HAP-1 (cell line): Measurements from ENCODE around the gene NT5DC1.

Source experiments
- DNase-seq, 2 experiments: peaks; one replicate each; pipeline ENCODE4 v3.0.0-alpha.2; 2016 to 2020; ENCODE audit warnings: low spot score in 2 of 2
- H3K27me3 ChIP-seq: fragments of 250-450 bp; sonication (Bioruptor Pico); 2 replicates; pipeline ENCODE4 v1.5.1; 2020; ENCODE audit warnings: low read depth, mild to moderate bottlenecking, moderate library complexity
- H3K36me3 ChIP-seq: fragments of 250-450 bp; sonication (Bioruptor Pico); replicated peaks from 2 replicates; pipeline ENCODE4 v1.5.1; 2020; ENCODE audit warnings: mild to moderate bottlenecking
- H3K4me1 ChIP-seq: fragments of 250-450 bp; sonication (Bioruptor Pico); 2 replicates; pipeline ENCODE4 v1.5.1; 2020; ENCODE audit warnings: mild to moderate bottlenecking
- H3K4me3 ChIP-seq: fragments of 250-450 bp; sonication (Bioruptor Pico); 2 replicates; pipeline ENCODE4 v1.5.1; 2020; ENCODE audit warnings: mild to moderate bottlenecking, moderate library complexity
- H3K9me3 ChIP-seq: fragments of 250-450 bp; sonication (Bioruptor Pico); 2 replicates; pipeline ENCODE4 v1.5.1; 2020; ENCODE audit warnings: mild to moderate bottlenecking, moderate library complexity
- in situ Hi-C: fragments of 300-500 bp; cut with MboI; formaldehyde crosslinking; loops from 3 replicates; pipeline ENCODE4 v1.14.3; 2020; ENCODE audit warnings: low sequenced_read_pairs, inconsistent platforms, mixed read lengths

Gene NT5DC1

GRCh38 chr6:116100419-116101301 is at the start of gene NT5DC1:
Gene NT5DC1 (plus strand): TSS chr6:116100853. CDS start chr6:116100931, 78 bp downstream.
- H3K4me1 ChIP-seq = peaks cover 13% of the 10 kb centered on the region
- H3K4me3 ChIP-seq = peak within 1 kb of the TSS; percentile 82
- in situ Hi-C loops = no loop called here

GRCh38 chr6:116051244-116051643 is 49.4 kb upstream of the NT5DC1 start:
- no peak overlapping the region for H3K4me3 ChIP-seq
- no peaks in the 10 kb centered on the region for H3K4me1 ChIP-seq
- 0 out of 2 replicates have a peak, but pooled peaks cover under 1% of the 10 kb centered on the region for H3K9me3 ChIP-seq
- no peak for DNase-seq
- peaks cover 3% of the 10 kb centered on the region; the same call in 1 of the 2 replicates for H3K27me3 ChIP-seq
- in situ Hi-C loops = no loop called here
- H3K36me3 ChIP-seq = no peaks in the 10 kb centered on the region

More at GRCh38 chr6:116100419-116101301, at the start of gene NT5DC1:
- Histone ChIP-seq H3K9me3 (no peaks in the 10 kb centered on the region), H3K36me3 (no peaks in the 10 kb centered on the region; the same call in 1 of the 2 replicates), H3K27me3 (no peaks in the 10 kb centered on the region)
- peak; percentile 82 to 88 for DNase-seq

- Histone ChIP-seq H3K27me3 (peaks cover 3% of the 10 kb centered on the region; the same call in 1 of the 2 replicates), H3K9me3 (no peaks in the 10 kb centered on the region), H3K36me3 (no peaks in the 10 kb centered on the region), H3K4me3 (no peak overlapping the region), H3K4me1 (no peaks in the 10 kb centered on the region)
- DNase-seq = no peak
- in situ Hi-C loops = no loop called here
These were observed 45.1 kb upstream of the NT5DC1 start for GRCh38 chr6:116055513-116055912.

- peaks cover 3% of the 10 kb centered on the region; the same call in 1 of the 2 replicates for H3K27me3 ChIP-seq
- no peak for DNase-seq
- H3K4me1 ChIP-seq = no peaks in the 10 kb centered on the region
- H3K9me3 ChIP-seq = no peaks in the 10 kb centered on the region
- in situ Hi-C loops = no loop called here
- no peak overlapping the region for H3K4me3 ChIP-seq
- no peaks in the 10 kb centered on the region for H3K36me3 ChIP-seq
These were observed 42.9 kb upstream of the NT5DC1 start for GRCh38 chr6:116057766-116058165.

- no peaks in the 10 kb centered on the region for H3K27me3 ChIP-seq
- DNase-seq = no peak
- H3K4me1 ChIP-seq = no peaks in the 10 kb centered on the region
- H3K36me3 ChIP-seq = no peaks in the 10 kb centered on the region
- H3K9me3 ChIP-seq = no peaks in the 10 kb centered on the region
- H3K4me3 ChIP-seq = no peak overlapping the region
- in situ Hi-C loops = no loop called here
These were observed 40.7 kb upstream of the NT5DC1 start for GRCh38 chr6:116059713-116060571.

GRCh38 chr6:116060572-116061283 is 39.9 kb upstream of the NT5DC1 start, which contains the start of gene FRK:
Gene FRK (minus strand): TSS chr6:116060891. CDS start chr6:116060311, 580 bp downstream.
- no peaks in the 10 kb centered on the region for H3K4me1 ChIP-seq
- no peak within 1 kb of the TSS for H3K4me3 ChIP-seq
- H3K36me3 ChIP-seq = no peaks in the 10 kb centered on the region
- DNase-seq = no peak
- H3K27me3 ChIP-seq = no peaks in the 10 kb centered on the region
- H3K9me3 ChIP-seq = no peaks in the 10 kb centered on the region
- in situ Hi-C loops = no loop called here

- Histone ChIP-seq H3K27me3 (no peaks in the 10 kb centered on the region; the same call in 1 of the 2 replicates), H3K4me3 (no peak overlapping the region), H3K9me3 (no peaks in the 10 kb centered on the region), H3K4me1 (no peaks in the 10 kb centered on the region), H3K36me3 (no peaks in the 10 kb centered on the region)
- DNase-seq = no peak
- in situ Hi-C loops = no loop called here
These were observed 38.2 kb upstream of the NT5DC1 start for GRCh38 chr6:116062496-116062895.

- no peaks in the 10 kb centered on the region for H3K4me1 ChIP-seq
- no peaks in the 10 kb centered on the region for H3K9me3 ChIP-seq
- H3K36me3 ChIP-seq = no peaks in the 10 kb centered on the region
- DNase-seq = no peak
- in situ Hi-C loops = no loop called here
- H3K4me3 ChIP-seq = no peak overlapping the region
- H3K27me3 ChIP-seq = no peaks in the 10 kb centered on the region; the same call in 1 of the 2 replicates
These were observed 36.0 kb upstream of the NT5DC1 start for GRCh38 chr6:116064666-116065065.

GRCh38 chr6:116066789-116067188 is 33.9 kb upstream of the NT5DC1 start:
- no peak for DNase-seq
- in situ Hi-C loops = no loop called here
- no peaks in the 10 kb centered on the region for H3K4me1 ChIP-seq

GRCh38 chr6:116070101-116070500 is 30.6 kb upstream of the NT5DC1 start:
- Histone ChIP-seq H3K27me3 (peaks cover 3% of the 10 kb centered on the region; the same call in 1 of the 2 replicates), H3K4me3 (no peak overlapping the region), H3K36me3 (no peaks in the 10 kb centered on the region), H3K9me3 (no peaks in the 10 kb centered on the region), H3K4me1 (no peaks in the 10 kb centered on the region)
- in situ Hi-C loops = no loop called here
- no peak for DNase-seq

More at GRCh38 chr6:116066789-116067188, 33.9 kb upstream of the NT5DC1 start:
- Histone ChIP-seq H3K9me3 (no peaks in the 10 kb centered on the region), H3K27me3 (no peaks in the 10 kb centered on the region; the same call in 1 of the 2 replicates), H3K4me3 (no peak overlapping the region), H3K36me3 (no peaks in the 10 kb centered on the region)

GRCh38 chr6:116070616-116071389 is 29.9 kb upstream of the NT5DC1 start:
- no peaks in the 10 kb centered on the region for H3K4me1 ChIP-seq
- H3K9me3 ChIP-seq = no peaks in the 10 kb centered on the region
- in situ Hi-C loops = no loop called here
- no peaks in the 10 kb centered on the region for H3K36me3 ChIP-seq
- peaks cover 3% of the 10 kb centered on the region; the same call in 1 of the 2 replicates for H3K27me3 ChIP-seq
- no peak for DNase-seq
- no peak overlapping the region for H3K4me3 ChIP-seq

GRCh38 chr6:116072368-116072767 is 28.3 kb upstream of the NT5DC1 start:
- no peaks in the 10 kb centered on the region for H3K9me3 ChIP-seq
- peaks cover 3% of the 10 kb centered on the region; the same call in 1 of the 2 replicates for H3K27me3 ChIP-seq
- no peak overlapping the region for H3K4me3 ChIP-seq
- in situ Hi-C loops = no loop called here
- no peaks in the 10 kb centered on the region for H3K36me3 ChIP-seq
- H3K4me1 ChIP-seq = no peaks in the 10 kb centered on the region
- DNase-seq = no peak
